Loucy (cell line): Measurements from ENCODE around the gene ZNF592.

Experiments used
- CTCF ChIP-seq: fragments of 200-600 bp; sonication (generic); conservative IDR thresholded peaks from 2 replicates; pipeline ENCODE4 v1.5.1; 2014; ENCODE audit warnings: mild to moderate bottlenecking, antibody characterized with exemption, low read length
- EZH2phosphoT487 ChIP-seq: fragments of 200-600 bp; IDR thresholded peaks from 2 replicates; pipeline ENCODE4 v1.6.1; 2018; ENCODE audit warnings: antibody characterized with exemption, mild to moderate bottlenecking, moderate library complexity, borderline replicate concordance

GRCh38 chr15:84829428-84829827 lies 81.0 kb downstream of the ZNF592 start:
- TF ChIP-seq CTCF = no peak
- TF ChIP-seq EZH2phosphoT487 = no peak
